B cell (primary cell): ENCODE measurements around the gene RGS14. TPM values are rescaled to one million over a fixed set of nuclear protein-coding genes. Genes with fewer than 3 reads are reported as not detected.

Experiments used
- ATAC-seq: fragments of 200-7000 bp; cut with Tn5 transposase; one replicate; pipeline ENCODE4 v1.10.0; 2021; ENCODE audit warnings: low read depth, mild to moderate bottlenecking, moderate number of reproducible peaks, moderate library complexity
- CTCF ChIA-PET: fragments of 350-600 bp; sonication (Branson Sonifier 250); formaldehyde crosslinking; loops from one replicate; lab custom pipeline; 2021; ENCODE audit warnings: antibody characterized with exemption, inconsistent platforms; lab: Charles Lee
- POLR2A ChIA-PET: fragments of 350-600 bp; sonication (Branson Sonifier 250); formaldehyde crosslinking; loops from one replicate; lab custom pipeline; 2021; ENCODE audit warnings: antibody characterized with exemption; lab: Charles Lee
- DNase-seq: peaks from one replicate; pipeline ENCODE4 v3.0.0; 2013
- H2AFZ ChIP-seq: 2 replicates; pipeline ENCODE4 v1.6.1; 2012; ENCODE audit warnings: mild to moderate bottlenecking, low read depth, low read length; ENCODE audit not compliant: insufficient read depth, poor library complexity, severe bottlenecking
- H3K27ac ChIP-seq, 2 donors: 1 replicate in 1 of 2; 2 replicates in 1 of 2; pipeline ENCODE4 v1.5.1; 2012 to 2013; ENCODE audit warnings: low read length in 2 of 2, mild to moderate bottlenecking in 2 of 2, moderate library complexity in 1 of 2
- H3K27me3 ChIP-seq, 4 experiments: fragments of 200-600 bp in 1 of 4; sonication (generic) in 1 of 4; replicated peaks in 1 of 4; 1 replicate in 2 of 4; 2 replicates in 2 of 4; pipeline versions ENCODE4 v1.6.1 to v1.7.0; 2013 to 2016; ENCODE audit warnings: low read length in 3 of 4, mild to moderate bottlenecking in 2 of 4, mixed read lengths in 1 of 4, moderate library complexity in 1 of 4; ENCODE audit not compliant: insufficient read depth in 4 of 4, control insufficient read depth in 3 of 4; ENCODE audit errors: control extremely low read depth in 1 of 4
- H3K36me3 ChIP-seq, 2 experiments: replicated peaks in 1 of 2; 1 replicate in 1 of 2; 2 replicates in 1 of 2; pipeline versions ENCODE4 v1.6.1 to v1.7.1; 2013; ENCODE audit warnings: low read length in 1 of 2; ENCODE audit not compliant: insufficient read depth in 2 of 2, control insufficient read depth in 1 of 2; ENCODE audit errors: control extremely low read depth in 1 of 2, extremely low read depth in 1 of 2
- H3K4me1 ChIP-seq, 2 donors: fragments of 200-600 bp in 1 of 2; sonication (generic) in 1 of 2; 1 replicate in 1 of 2; 2 replicates in 1 of 2; pipeline versions ENCODE4 v1.5.1 to v1.6.1; 2013 to 2017; ENCODE audit warnings: low read length in 2 of 2; ENCODE audit not compliant: control insufficient read depth in 2 of 2, insufficient read depth in 2 of 2
- H3K4me2 ChIP-seq: replicated peaks from 2 replicates; pipeline ENCODE3; 2012; ENCODE audit warnings: mild to moderate bottlenecking, low read depth, low read length; ENCODE audit not compliant: poor library complexity, severe bottlenecking
- H3K4me3 ChIP-seq, 5 experiments: fragments of 200-600 bp in 1 of 5; sonication (generic) in 1 of 5; 1 replicate in 3 of 5; 2 replicates in 2 of 5; pipeline versions ENCODE4 v1.5.1 to v1.7.0; 2011 to 2016; ENCODE audit warnings: low read length in 4 of 5, mild to moderate bottlenecking in 4 of 5, low read depth in 2 of 5, control low read depth in 1 of 5, moderate library complexity in 1 of 5; ENCODE audit not compliant: insufficient read depth in 1 of 5; ENCODE audit errors: control extremely low read depth in 1 of 5, extremely low read depth in 1 of 5
- H3K79me2 ChIP-seq: fragments of 200-600 bp; sonication (generic); one replicate; pipeline ENCODE4 v1.6.0; 2016; ENCODE audit warnings: low read length; ENCODE audit not compliant: control insufficient read depth, insufficient read depth
- H3K9ac ChIP-seq: fragments of 200-600 bp; sonication (generic); 2 replicates; pipeline ENCODE4 v1.6.1; 2017; ENCODE audit warnings: mild to moderate bottlenecking, low read length, moderate library complexity
- H3K9me3 ChIP-seq, 3 donors: one replicate each; pipeline versions ENCODE4 v1.6.1 to v1.7.1; 2013; ENCODE audit warnings: low read length in 2 of 3; ENCODE audit not compliant: control insufficient read depth in 2 of 3, insufficient read depth in 1 of 3; ENCODE audit errors: control extremely low read depth in 1 of 3
- H4K20me1 ChIP-seq: 2 replicates; pipeline ENCODE4 v1.6.0; 2012; ENCODE audit warnings: mild to moderate bottlenecking, low read length; ENCODE audit not compliant: insufficient read depth, control insufficient read depth, poor library complexity, severe bottlenecking
- H3K27ac Mint-ChIP-seq: one replicate; pipeline ENCODE4 v1.8.0; 2021; ENCODE audit warnings: mixed read lengths
- H3K27me3 Mint-ChIP-seq: one replicate; pipeline ENCODE4 v1.8.0; 2021; ENCODE audit warnings: mixed read lengths
- H3K4me1 Mint-ChIP-seq: one replicate; pipeline ENCODE4 v1.8.0; 2021; ENCODE audit warnings: mixed read lengths
- H3K4me3 Mint-ChIP-seq: one replicate; pipeline ENCODE4 v1.8.0; 2021; ENCODE audit warnings: mixed read lengths
- H3K9me3 Mint-ChIP-seq: one replicate; pipeline ENCODE4 v1.8.0; 2022; ENCODE audit warnings: mixed read lengths; ENCODE audit not compliant: insufficient read depth
- CTCF ChIP-seq: fragments of 200-600 bp; IDR thresholded peaks from one replicate; pipeline ENCODE4 v1.8.0; 2022; ENCODE audit warnings: antibody characterized with exemption, mild to moderate bottlenecking
- EZH2 ChIP-seq: IDR thresholded peaks from 2 replicates; pipeline ENCODE4 v1.6.1; 2012; ENCODE audit warnings: borderline replicate concordance, low read depth, mild to moderate bottlenecking, moderate library complexity, low read length; ENCODE audit not compliant: insufficient read depth, poor library complexity, severe bottlenecking
- WGBS: methylation state at CpG from one replicate; pipeline ENCODE4 v1.1.5; 2013; ENCODE audit warnings: missing lambda C conversion rate; ENCODE audit not compliant: insufficient coverage; 5-methylcytosine and 5-hydroxymethylcytosine counted together
- intact Hi-C: fragments of 100-400 bp; cut with micrococcal nuclease; formaldehyde crosslinking; loops from one replicate; pipeline ENCODE4 v1.10.0; 2022
- polyA plus RNA-seq: library from polyadenylated mRNA; depleted of rRNA; stranded (reverse); fragments of >200 nt; gene quantifications from 2 replicates; pipeline ENCODE4 v1.2.3, GENCODE V29; 2012
- total RNA-seq, 2 donors: library from RNA; stranded (reverse); fragments of 120-200 nt in 1 of 2; gene quantifications; 1 replicate in 1 of 2; 2 replicates in 1 of 2; pipeline versions ENCODE4 v1.2.3 to v1.2.4, GENCODE V29; 2013 to 2022

Gene RGS14
- total and polyA plus RNA-seq, 2 donors (not counting 1 experiment from before 2014, with no cell fraction given): 85.8 to 184 TPM

- no peaks in the 10 kb centered on the region for H3K27me3 ChIP-seq
- no peak for ATAC-seq
- peak overlapping the region; percentile 66 for H3K4me2 ChIP-seq
- H3K4me3 ChIP-seq: no peak overlapping the region
- H4K20me1 ChIP-seq: peaks cover 71% of the 10 kb centered on the region
- H3K36me3 ChIP-seq: peaks cover 0 to 62% of the 10 kb centered on the region in 2 experiments
- no peak overlapping the region for H3K27ac ChIP-seq
- H3K27ac Mint-ChIP-seq: peak overlapping the region; percentile 68
- no peak for TF ChIP-seq CTCF
- TF ChIP-seq EZH2: no peak
- H3K9me3 Mint-ChIP-seq: no peaks in the 10 kb centered on the region
- ChIA-PET CTCF (interaction anchor here (0.6 to 5.5 kb wide), 20 partner anchors 8 to 101 kb away, joined by 3 to 60 read pairs (median 5); partner anchors contain the start of genes LMAN2 and RGS14), POLR2A (interaction anchor here (0.8 to 1.4 kb wide), 4 partner anchors 9 to 85 kb away, joined by 3 to 8 read pairs (median 4); partner anchors contain the start of gene LMAN2)
- peaks cover 35 to 38% of the 10 kb centered on the region in 2 donors for H3K4me1 ChIP-seq
- H3K9me3 ChIP-seq: no peaks in the 10 kb centered on the region
- no peak overlapping the region for H3K9ac ChIP-seq
- no peak overlapping the region for H2AFZ ChIP-seq
- peaks cover 17% of the 10 kb centered on the region for H3K79me2 ChIP-seq
- no peak for DNase-seq
- H3K4me3 Mint-ChIP-seq: peak overlapping the region; percentile 41
- no peaks in the 10 kb centered on the region for H3K27me3 Mint-ChIP-seq
- WGBS: 75% methylated on average over 8 of the region's 11 CpGs
- peaks cover 46% of the 10 kb centered on the region for H3K4me1 Mint-ChIP-seq
- intact Hi-C loops: loop anchor here (2.0 kb wide), 1 partner anchor 13 kb away; the partner anchor contains the start of gene RGS14
Measured at GRCh38 chr5:177369645-177370440, 12.1 kb downstream of the RGS14 start.
